NCI-H345 treated with DMSO at 0.1 percent for 48 hours (cell line): ENCODE data around the gene MT1A.
"Not testable (repeated sequence)": the region's sequence is repeated elsewhere in the genome, so short reads cannot be mapped to it uniquely, and the experiment has no call there.

Source experiments
- DNase-seq: peaks from one replicate; lab custom pipeline; 2025; ENCODE audit not compliant: unreplicated experiment; lab: John Stamatoyannopoulos, UW

Gene MT1A

DNA sequence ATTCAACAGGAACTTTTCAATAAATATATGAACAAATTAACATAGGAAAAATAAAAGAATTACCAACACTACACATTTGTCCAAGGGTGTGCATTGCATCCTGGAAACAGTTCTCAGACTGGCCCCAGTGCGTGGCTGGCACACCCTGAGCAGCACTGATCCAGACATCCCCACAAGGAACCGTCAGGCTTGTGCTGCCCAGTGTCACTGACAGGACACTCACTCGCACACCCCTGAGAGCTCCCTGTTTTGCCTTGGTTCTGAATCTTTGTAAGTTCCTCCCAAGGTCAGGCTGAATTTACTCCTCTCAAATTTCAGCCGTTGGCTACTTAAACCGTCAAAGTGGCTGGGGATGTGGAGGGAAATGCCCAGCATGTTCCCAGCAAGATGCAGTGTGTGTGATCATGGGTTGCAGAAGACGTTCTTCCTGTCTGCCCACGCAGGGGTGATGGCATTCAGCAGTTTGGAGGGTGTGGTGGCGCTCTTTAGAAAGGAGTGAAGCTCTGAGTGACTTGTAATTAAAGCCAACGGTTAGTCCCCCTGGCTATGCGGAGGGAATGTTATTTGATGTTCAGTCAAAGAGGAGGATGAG is 28.4 kb upstream of the MT1A start:
- DNase-seq, result no peak

DNA sequence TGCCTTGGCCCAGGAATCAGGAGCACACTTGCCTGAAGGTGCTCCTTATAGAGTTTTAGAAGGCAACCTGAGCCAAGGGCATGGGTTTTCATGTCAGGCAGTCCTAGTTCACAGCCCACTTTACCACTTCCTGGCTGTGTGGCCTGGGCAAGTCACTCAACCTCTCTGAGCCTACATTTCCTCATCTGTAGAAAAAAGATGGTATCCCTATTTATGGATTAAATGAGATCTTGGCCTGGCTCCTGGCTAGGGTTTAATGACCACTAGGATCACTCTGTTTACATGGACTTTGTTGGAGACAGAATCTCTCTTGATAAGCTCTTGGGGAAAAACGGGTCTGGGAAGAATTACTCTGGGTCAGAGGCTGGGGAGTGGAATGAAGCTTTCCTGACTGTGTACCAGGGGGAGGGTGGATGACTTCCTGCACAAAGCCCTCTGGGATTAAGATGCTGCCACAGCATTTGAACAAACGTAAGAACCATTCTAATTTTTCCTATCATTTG is 27.8 kb upstream of the MT1A start:
- DNase-seq, result no peak

DNA sequence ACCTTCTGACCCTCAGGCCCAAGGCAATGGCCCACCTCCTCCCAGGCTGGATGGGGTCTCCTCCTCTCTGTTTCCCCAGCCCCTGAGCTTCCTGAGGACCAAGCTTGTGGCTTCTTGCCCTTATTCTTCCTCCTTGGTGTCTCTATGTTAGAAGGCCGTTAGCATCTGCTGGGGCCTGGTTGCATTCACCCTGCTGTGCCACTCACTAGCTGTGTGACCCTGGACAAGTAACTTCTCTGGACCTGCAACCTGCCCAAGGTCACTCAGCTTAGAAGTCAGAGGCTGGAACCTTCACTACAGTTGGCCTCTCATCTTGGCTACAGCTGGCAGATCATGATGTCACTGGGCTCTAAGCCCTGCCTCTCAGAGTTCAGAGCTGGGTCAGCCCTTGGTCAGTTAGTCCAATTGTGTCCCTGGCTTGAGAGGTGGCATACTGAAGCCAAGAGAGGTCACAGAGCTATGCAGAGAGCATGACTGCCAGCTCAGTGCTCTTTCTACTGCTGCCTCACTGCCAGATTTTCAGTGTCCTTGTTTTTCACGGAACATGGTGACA is 27.1 kb upstream of the MT1A start:
- DNase-seq, result no peak

DNA sequence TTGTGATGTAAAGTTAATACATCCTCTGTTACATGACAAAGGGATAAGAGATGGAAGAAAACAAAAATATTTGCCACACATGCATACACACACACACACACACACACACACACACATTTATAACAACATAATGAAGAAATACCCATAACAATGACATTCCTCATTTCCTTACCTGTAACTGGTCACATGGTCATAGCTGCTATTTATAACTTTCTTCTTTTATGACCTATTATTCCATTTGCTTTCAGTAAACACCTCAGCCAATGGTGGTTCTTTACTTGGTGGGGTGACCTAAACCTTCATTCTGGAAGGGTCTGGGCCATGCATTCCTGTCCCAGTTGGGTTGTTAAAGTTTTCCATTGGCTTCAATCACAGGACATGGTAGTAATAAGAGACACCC is 24.8 kb upstream of the MT1A start:
- no peak for DNase-seq

DNA sequence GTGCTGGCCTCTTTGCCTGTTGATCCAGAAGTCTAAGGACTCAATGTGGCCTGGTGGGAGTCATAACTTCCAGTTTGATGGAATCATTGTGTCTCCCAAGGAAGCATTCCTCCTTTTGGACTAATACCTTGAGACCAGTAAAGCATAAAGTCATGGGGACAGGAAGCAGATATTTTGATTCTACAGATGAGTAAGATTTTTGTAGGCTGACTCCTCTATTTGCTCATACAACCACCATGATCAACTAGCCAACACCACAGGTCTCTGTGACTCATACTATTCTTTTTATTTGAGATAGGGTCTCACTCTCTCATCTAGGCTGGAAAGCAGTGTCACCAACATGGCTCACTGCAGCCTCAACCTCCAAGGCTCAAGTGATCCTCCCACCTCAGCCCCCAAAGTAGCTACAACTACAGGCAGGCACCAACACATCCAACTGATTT is 23.9 kb upstream of the MT1A start:
- DNase-seq, result no peak

DNA sequence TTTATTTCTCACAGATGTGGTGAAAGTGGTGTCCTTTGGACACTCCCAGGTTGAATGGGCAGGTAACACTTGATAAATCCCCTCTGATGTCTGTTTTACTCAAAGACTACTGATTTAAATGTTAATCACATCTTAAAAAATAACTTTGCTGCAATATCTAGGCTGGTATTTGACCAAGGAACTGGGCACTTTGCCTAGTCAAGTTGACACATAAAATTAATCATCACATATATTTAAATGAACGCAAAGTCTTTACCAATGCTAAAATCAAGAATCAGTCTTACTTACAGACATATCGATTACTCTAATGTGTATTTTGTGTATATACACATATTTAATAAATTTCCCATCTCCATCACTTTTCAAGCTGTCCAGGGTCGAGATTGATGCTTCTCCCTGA is 23.1 kb upstream of the MT1A start:
- no peak for DNase-seq

DNA sequence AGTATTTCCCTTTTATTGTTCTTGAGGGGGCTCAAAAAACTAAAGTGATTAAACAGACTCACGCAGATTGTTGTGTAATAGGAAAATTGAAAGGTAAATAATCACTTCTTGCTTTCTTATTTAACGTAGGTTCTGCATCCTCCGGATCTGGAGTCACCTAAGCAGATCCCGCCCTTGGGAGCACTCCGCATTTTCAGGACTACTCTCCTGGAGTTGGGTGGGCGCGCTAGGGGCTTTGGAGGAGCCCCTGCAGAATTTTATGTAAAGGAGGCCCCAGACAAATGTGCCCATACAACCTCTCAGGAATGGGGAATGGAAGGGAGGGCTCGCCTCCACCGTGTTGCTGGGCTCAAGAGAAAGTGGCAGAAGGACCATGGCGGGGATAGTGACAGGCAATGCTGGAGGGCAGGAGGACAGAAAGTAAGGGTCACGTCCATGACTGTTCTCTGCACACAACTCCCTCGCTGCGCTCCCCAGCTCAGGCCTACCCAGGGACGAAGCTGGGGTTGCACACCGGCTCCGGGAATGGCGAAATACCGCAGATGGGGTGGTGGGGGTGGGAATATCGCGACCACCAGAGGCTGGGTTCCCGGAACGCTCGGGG is 21.8 kb upstream of the MT1A start:
- no peak for DNase-seq

DNA sequence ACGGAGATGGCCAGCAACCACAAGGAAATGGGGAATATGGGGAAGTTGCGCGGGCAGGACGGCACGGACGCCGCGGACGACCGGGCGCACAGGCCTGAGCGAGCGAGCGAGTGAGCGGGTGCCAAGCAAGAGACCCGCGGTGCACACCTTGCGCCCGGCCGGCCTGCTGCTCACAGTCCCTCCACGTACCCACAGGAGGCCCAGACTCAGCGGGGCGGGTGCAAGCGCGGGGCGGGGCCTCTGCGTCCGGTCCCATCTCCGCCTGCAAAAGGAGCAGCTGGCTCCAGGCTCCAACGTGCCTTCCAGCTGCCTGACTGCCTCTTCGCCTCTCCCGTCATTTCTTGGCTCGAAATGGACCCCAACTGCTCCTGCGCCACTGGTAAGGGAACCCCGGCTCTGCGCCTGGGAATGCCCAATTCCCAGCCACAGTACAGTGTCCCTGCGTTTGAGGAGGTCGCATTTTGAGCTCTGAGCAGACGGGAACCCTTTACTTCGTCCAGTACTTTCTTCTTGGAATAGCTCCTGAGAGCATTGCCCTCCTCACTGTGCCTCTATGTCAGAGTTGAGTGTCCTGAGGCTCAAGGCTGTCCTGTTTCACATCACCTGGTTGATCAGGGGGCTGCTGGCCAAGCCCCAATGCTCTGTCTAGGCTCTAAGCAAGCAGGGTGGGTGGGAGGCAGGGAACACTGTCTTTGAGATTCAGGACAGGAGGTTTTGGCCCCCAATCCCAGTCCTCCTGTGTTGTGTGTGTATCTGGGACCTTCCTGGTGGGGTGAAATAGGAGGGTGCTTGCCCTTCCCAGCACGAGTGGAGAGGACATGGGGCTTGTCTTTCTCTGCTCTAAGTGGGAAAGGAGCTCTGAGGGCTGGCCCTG is 21.0 kb upstream of the MT1A start:
- DNase-seq, result no peak

DNA sequence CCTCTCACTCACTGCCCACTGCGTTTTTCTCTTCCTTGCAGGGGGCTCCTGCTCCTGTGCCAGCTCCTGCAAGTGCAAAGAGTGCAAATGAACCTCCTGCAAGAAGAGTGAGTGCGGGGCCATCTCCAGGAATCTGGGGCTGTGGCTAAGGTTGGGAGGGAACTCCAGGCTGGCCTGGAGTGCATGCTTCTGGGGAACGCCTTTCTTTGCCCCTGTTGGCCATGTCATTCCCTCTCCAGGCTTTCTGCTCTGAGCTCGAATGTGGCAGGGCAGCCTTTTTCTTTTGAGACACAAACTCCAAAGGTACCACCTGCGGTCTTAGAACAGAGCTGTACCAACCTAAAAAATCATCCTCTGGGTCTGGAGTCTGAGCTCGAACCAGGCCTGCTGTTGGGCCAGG is 20.3 kb upstream of the MT1A start:
- no peak for DNase-seq

DNA sequence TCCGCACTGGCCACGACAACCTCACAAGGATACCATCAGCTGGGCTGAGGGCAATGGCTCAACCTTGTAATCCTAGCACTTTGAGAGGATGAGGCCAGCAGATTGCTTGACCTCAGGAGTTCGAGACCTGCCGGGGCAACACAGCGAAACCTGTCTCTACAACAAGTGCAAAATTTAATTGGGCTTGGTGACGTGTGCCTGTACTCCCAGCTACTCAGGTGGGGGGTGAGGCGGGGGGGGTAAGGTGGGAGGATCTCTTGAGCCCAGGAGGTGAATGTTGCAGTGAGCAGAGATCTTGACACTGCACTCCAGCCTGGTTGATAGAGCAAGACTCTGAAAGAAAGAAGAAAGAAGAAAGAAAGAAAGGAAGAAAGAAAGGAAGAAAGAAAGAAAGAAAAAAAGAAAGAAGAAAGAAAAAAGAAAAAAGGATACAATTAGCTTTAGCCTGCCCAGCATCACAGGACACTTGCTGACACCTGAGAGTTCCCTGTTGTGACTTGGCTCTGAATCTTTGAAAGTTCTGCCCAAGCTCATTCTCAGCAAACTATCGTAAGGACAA is 18.0 kb upstream of the MT1A start:
- no peak for DNase-seq

DNA sequence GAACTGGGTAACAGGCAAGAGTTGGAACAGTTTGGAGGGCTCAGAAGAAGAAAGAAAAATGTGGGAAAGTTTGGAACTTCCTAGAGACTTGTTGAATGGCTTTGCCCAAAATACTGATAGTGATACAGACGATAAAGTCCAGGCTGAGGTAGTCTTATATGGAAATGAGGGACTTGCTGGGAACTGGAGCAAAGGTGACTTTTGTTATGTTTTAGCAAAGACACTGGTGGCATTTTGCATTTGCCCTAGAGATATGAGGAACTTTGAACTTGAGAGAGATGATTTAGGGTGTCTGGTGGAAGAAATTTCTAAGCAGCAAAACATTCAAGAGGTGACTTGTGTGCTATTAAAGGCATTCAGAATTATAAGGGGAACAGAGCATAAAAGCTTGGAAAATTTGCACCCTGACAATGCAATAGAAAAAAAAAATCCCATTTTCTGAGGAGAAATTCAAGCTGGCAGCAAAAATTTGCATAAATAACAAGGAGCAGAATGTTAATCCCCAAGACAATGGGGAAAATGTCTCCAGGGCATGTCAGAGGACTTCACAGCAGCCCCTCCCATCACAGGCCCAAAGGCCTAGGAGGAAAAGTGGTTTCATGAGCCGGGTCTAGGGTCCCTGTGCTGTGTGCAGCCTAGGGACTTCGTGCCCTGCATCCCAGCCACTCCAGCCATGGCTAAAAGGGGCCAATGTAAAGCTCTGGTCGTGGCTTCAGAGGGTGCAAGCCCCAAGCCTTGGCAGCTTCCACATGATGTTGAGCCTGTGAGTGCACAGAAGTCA is 16.6 kb upstream of the MT1A start:
- not testable (repeated sequence) for DNase-seq

DNA sequence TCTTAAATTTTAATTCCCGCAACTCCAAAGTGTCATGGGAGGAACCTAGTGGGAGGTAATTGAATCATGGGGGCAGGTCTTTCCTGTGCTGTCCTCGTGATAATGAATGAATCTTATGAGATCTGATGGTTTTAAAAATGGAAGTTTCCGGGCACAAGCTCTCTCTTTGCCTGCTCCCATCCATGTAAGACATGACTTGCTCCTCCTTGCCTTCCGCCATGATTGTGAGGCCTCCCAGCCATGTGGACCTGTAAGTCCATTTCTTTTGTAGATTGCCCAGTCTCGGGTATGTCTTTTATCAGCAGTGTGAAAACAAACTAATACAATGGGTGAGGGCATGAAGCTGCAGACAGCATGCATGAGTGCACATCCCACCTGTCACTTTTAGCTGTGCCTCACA is 15.3 kb upstream of the MT1A start:
- not testable (repeated sequence) for DNase-seq

DNA sequence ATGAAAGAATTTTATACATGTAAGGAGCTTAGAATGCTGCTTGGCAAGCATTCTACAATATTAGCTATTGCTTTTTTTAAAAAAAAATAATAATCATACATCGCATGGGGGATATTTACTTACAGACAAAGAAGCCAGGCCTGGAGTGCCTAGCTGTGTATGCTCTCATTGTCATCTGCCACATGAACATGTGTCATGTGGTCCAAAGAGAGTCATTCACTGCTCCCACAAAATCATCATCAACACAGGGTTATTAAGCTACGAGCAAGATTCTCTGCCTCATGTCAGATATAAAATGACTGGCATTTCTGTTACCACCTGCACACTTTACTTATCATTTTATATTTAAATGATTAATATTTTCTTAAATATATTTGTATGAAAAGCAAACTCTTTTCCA is 14.8 kb upstream of the MT1A start:
- no peak for DNase-seq

DNA sequence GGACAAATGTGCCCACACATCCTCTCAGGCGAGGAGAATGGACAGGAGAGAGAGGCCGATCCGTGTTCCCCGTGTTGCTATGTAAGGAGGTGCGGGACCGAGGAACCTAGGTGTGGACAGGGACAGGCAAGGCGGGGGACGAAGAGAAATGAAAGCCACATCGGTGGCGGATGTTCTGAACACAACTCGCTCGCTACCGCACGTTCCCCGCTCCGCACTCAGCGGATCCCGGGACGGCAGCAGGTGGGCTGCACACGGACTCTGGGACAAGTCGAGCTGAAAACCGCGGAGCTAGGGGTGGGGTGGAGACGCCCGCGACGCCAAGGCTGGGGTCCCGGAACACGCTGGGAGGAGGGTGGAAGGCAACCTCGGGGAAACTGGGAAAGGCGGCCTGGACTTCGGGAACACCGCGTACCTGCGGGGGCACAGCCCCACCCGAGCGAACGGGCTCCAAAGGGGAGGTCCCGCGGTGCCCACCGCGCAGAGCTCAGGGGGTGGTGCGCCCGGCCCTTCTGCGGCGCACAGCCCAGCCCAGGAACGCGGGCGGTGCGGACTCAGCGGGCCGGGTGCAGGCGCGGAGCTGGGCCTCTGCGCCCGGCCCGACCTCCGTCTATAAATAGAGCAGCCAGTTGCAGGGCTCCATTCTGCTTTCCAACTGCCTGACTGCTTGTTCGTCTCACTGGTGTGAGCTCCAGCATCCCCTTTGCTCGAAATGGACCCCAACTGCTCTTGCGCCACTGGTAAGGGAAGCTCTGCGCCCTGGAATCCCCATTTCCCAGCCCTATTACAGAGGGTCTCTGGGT is 13.1 kb upstream of the MT1A start, which contains the start of gene MT1E:
Gene MT1E (plus strand): TSS at position 642 of the 803 bp plus-strand sequence. CDS start 71 bp downstream, at position 713.
- DNase-seq, result no peak

DNA sequence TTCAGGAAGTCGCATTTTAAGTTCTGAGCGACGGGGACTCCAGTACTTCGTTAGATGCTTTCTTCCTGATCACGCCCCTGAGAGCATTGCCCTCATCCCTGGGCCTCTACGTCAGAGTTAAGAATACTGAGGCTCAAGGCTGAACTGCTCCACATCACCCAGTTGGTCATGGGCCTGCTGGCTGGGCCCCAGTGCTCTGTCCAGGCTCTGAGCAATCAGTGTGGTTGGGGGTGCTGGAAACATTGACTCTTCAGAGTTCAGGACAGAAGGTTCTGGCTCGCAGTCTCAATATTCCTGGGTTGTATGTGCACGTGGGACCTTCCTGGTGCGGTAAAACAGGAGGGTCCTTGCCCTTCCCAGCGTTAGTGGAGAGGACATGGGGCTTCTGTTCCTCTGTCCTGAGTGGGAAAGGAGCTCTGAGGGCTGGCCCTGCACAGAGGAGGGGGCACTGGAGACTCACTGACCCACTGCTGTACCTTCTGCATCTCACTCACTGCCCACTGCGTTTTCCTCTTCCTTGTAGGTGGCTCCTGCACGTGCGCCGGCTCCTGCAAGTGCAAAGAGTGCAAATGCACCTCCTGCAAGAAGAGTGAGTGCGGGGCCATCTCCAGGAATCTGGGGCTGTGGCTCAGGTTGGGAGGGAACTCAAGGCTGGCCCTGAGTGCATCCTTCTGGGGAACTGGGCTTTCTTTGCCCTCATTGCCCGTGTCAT is 12.4 kb upstream of the MT1A start:
- DNase-seq, result no peak

DNA sequence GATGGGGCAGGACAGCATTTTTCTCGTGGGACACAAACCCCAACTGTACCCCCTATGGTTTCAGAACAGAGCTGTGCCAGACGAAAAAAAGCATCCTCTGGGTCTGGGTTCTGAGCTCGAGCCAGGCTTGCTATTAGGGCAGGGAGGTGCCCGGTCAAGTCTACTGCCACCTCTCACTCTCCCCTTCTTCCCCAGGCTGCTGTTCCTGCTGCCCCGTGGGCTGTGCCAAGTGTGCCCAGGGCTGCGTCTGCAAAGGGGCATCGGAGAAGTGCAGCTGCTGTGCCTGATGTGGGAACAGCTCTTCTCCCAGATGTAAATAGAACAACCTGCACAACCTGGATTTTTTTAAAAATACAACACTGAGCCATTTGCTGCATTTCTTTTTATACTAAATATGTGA is 11.8 kb upstream of the MT1A start:
- no peak for DNase-seq

DNA sequence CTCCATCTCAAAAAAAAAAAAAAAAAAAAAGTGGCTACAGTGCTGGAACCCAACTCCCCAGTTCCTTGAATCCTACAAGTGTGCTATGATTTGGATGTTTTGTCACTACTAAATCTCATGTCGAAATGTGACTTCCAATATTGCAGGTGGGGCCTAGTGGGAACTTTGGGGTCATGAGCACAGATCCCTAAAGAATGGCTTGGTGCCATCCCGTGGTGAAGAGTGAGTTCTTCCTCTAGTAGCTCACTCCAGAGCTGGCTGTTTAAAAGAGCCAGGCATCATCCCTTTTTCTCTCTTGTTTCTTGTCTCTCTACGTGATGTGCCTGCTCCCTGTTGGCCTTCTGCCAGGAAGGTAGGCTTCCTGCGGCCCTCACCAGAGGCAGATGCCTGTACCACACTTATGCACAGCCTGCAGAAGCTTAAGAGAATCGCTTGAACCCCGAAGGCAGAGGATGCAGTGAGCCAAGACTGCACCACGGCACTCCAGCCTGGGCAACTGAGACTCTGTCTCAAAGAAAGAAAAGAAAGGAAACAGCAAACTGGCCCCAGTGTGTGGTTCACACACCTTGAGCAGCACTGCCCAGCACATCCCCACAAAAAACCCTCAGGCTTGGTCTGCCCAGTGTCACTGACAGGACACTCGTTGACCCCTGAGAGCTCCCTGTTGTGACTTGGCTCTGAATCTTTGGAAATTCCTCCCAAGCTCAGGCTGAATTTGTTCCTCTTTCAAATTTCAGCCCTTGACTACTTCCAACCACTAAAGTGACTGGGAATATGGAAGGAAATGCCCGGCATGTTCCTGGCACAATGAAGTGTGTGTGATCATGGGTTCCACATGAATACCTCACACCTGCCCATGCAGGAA is 9.7 kb upstream of the MT1A start:
- DNase-seq, result no peak

DNA sequence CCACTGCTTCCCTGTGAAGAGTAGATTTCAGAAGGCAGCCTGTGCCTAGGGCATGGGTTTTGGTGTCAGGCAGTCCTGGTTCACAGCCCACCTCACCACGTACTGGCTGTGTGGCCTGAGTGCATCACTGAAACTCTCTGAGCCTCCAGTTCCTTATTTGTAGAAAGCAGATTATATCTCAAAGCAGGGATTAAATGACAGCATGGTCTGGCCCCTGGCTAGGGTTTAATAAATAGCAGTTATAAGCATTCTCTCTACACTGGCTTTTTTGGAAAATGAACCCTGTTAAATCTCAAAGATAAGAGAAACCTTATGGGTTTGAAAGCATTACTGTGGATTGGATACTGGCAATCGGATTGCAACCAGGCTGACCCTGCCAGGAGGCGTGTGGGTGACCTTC is 8.9 kb upstream of the MT1A start:
- no peak for DNase-seq
